HepG2 (cell line): ENCODE data around the gene STK36. TPM values are rescaled to one million over a fixed set of nuclear protein-coding genes. Genes with fewer than 3 reads are reported as not detected.

ENCODE experiments used
- ATAC-seq: fragments of 200-7000 bp; cut with Tn5 transposase; 3 replicates; pipeline ENCODE4 v1.9.1; 2020; ENCODE audit warnings: mild to moderate bottlenecking, moderate library complexity
- BruUV-seq: library from RNA; stranded (reverse); fragments of 400-500 nt; replicated peaks from 2 replicates; lab custom pipeline; 2021; lab: Mats Ljungman, UMichigan
- CTCF ChIA-PET: fragments of 300-600 bp; formaldehyde crosslinking; extraction: SDS; loops from one replicate; lab custom pipeline; 2021; ENCODE audit warnings: low total read pairs, inconsistent platforms, low intra/inter-chr PET ratio; lab: Yijun Ruan, JAX
- POLR2A ChIA-PET: fragments of 350-600 bp; sonication (Branson Sonifier 250); formaldehyde crosslinking; loops from one replicate; lab custom pipeline; 2020; ENCODE audit warnings: antibody characterized with exemption, inconsistent platforms; lab: Yijun Ruan, JAX
- DNase-seq: peaks from one replicate; pipeline ENCODE4 v3.0.0-alpha.2; 2015; ENCODE audit warnings: low spot score
- FAIRE-seq: peaks from 3 replicates; lab custom pipeline; 2011; peaks lifted over from hg19 to GRCh38; lab: Jason Lieb, UNC
- H2AFZ ChIP-seq: one replicate; pipeline ENCODE4 v1.6.1; 2011; ENCODE audit warnings: low read length, inconsistent platforms
- H3K27ac ChIP-seq: fragments of 300-600 bp; 3 replicates; pipeline ENCODE4 v1.8.0; 2011; ENCODE audit warnings: mixed run types, mild to moderate bottlenecking, mixed read lengths, low read length, inconsistent platforms; ENCODE audit not compliant: insufficient read depth; ENCODE audit errors: extremely low read length
- H3K27me3 ChIP-seq, 2 experiments: fragments of 200-600 bp in 1 of 2; 2 replicates in 1 of 2; 3 replicates in 1 of 2; pipeline versions ENCODE4 v1.6.0 to v1.8.0; 2011; ENCODE audit warnings: low read length in 2 of 2, mild to moderate bottlenecking in 2 of 2, moderate library complexity in 2 of 2, inconsistent platforms in 1 of 2; ENCODE audit not compliant: insufficient read depth in 2 of 2, control insufficient read depth in 1 of 2
- H3K36me3 ChIP-seq, 2 experiments: fragments of 200-600 bp in 1 of 2; replicated peaks in 1 of 2; 2 replicates in 1 of 2; 3 replicates in 1 of 2; pipeline versions ENCODE4 v1.5.1 to v1.8.0; 2011; ENCODE audit warnings: low read length in 2 of 2, inconsistent platforms in 1 of 2; ENCODE audit not compliant: insufficient read depth in 2 of 2, control insufficient read depth in 1 of 2
- H3K4me1 ChIP-seq: 2 replicates; pipeline ENCODE4 v1.5.1; 2012; ENCODE audit warnings: low read length, inconsistent platforms; ENCODE audit not compliant: insufficient read depth
- H3K4me2 ChIP-seq: 2 replicates; pipeline ENCODE4 v1.6.0; 2011; ENCODE audit warnings: low read depth, low read length, inconsistent platforms
- H3K4me3 ChIP-seq, 3 experiments: fragments of 200-600 bp in 1 of 3; sonication (generic), shearing (Covaris generic) in 1 of 3; replicated peaks in 1 of 3; 2 replicates each; pipeline ENCODE4 v1.5.1; 2011 to 2016; ENCODE audit warnings: low read length in 3 of 3, inconsistent platforms in 2 of 3, low read depth in 2 of 3, mild to moderate bottlenecking in 2 of 3, control low read depth in 1 of 3, mixed read lengths in 1 of 3; ENCODE audit not compliant: insufficient read depth in 1 of 3
- H3K79me2 ChIP-seq: one replicate; pipeline ENCODE4 v1.6.1; 2011; ENCODE audit warnings: low read length, inconsistent platforms; ENCODE audit not compliant: insufficient read depth
- H3K9ac ChIP-seq: 2 replicates; pipeline ENCODE4 v1.6.0; 2011; ENCODE audit warnings: mild to moderate bottlenecking, low read depth, low read length, inconsistent platforms; ENCODE audit not compliant: insufficient read depth
- H3K9me3 ChIP-seq: 2 replicates; pipeline ENCODE4 v1.5.1; 2012; ENCODE audit warnings: mild to moderate bottlenecking, low read length
- H4K20me1 ChIP-seq: 2 replicates; pipeline ENCODE4 v1.6.0; 2011; ENCODE audit warnings: inconsistent platforms, mild to moderate bottlenecking, low read length, moderate library complexity; ENCODE audit not compliant: insufficient read depth
- ARID2 ChIP-seq: sonication (generic); formaldehyde crosslinking; IDR thresholded peaks from 2 replicates; pipeline ENCODE4 v1.8.1; 2022; ENCODE audit warnings: mild to moderate bottlenecking, missing genetic modification reagents, borderline replicate concordance
- IKZF4 ChIP-seq: sonication (generic); formaldehyde crosslinking; IDR thresholded peaks from 2 replicates; pipeline ENCODE4 v1.5.1; 2020; ENCODE audit warnings: borderline replicate concordance, mild to moderate bottlenecking, low read depth, missing genetic modification reagents; ENCODE audit errors: not compliant biosample characterization
- RARA ChIP-seq: IDR thresholded peaks from 2 replicates; pipeline ENCODE4 v1.6.1; 2016; ENCODE audit warnings: missing genetic modification reagents, missing compliant biosample characterization
- ZMAT3 ChIP-seq: sonication (generic); formaldehyde crosslinking; conservative IDR thresholded peaks from 2 replicates; pipeline ENCODE4 v1.7.0; 2021; ENCODE audit warnings: missing genetic modification reagents
- ZNF407 ChIP-seq: sonication (generic); formaldehyde crosslinking; IDR thresholded peaks from one replicate; pipeline ENCODE4 v1.5.1; 2020; ENCODE audit warnings: mild to moderate bottlenecking, missing genetic modification reagents; ENCODE audit errors: not compliant biosample characterization
- ZNF607 ChIP-seq: sonication (generic); formaldehyde crosslinking; IDR thresholded peaks from 2 replicates; pipeline ENCODE4 v1.5.1; 2020; ENCODE audit warnings: missing genetic modification reagents, mild to moderate bottlenecking, borderline replicate concordance
- ZSCAN21 ChIP-seq: sonication (generic); formaldehyde crosslinking; IDR thresholded peaks from 2 replicates; pipeline ENCODE4 v1.8.0; 2022; ENCODE audit warnings: mild to moderate bottlenecking, missing genetic modification reagents, moderate library complexity, borderline replicate concordance
- WGBS: methylation state at CpG from one replicate; pipeline ENCODE4 v1.1.6; 2017; ENCODE audit warnings: low lambda C conversion rate; 5-methylcytosine and 5-hydroxymethylcytosine counted together
- in situ Hi-C: cut with HindIII; loops from 2 replicates; pipeline ENCODE4 v1.10.0; 2017; ENCODE audit warnings: low pct_unique_long_range_greater_than_20kb; ENCODE audit not compliant: extremely low pct_ligation_motif_present
- intact Hi-C: fragments of 100-400 bp; cut with micrococcal nuclease; formaldehyde crosslinking; loops from one replicate; pipeline ENCODE4 v1.10.0; 2022; ENCODE audit not compliant: unreplicated experiment
- polyA plus RNA-seq, 8 experiments: library from polyadenylated mRNA; depleted of rRNA in 3 of 8; stranded (reverse) in 7 of 8; unstranded in 1 of 8; fragments of >200 nt; fragmentation: Illumina TruSeq in 4 of 8; extraction: Trizol in 4 of 8; gene quantifications; 2 replicates each; pipeline versions ENCODE4 v1.2.1 to v1.2.3, GENCODE V29; 2011 to 2016; ENCODE audit warnings: low read depth in 4 of 8, missing spikeins in 1 of 8, mixed read lengths in 1 of 8; ENCODE audit not compliant: insufficient read depth in 1 of 8
- total RNA-seq, 5 experiments: library from RNA; depleted of rRNA; stranded (reverse); fragments of >200 nt; fragmentation: Illumina TruSeq; extraction: Trizol; gene quantifications; 2 replicates each; pipeline ENCODE4 v1.2.3, GENCODE V29; 2016; ENCODE audit warnings: low read depth in 1 of 5
- TF ChIP-seq, protein P1 (sequence below): sonication (generic); formaldehyde crosslinking; IDR thresholded peaks from 2 replicates; pipeline ENCODE4 v1.4.0; 2020; ENCODE audit warnings: low read depth, mild to moderate bottlenecking, missing genetic modification reagents
- TF ChIP-seq, protein P2 (sequence below): sonication (generic); formaldehyde crosslinking; conservative IDR thresholded peaks from 2 replicates; pipeline ENCODE4 v1.8.0; 2022; ENCODE audit warnings: missing genetic modification reagents

The STK36 gene
- total and polyA plus RNA-seq, 2 of the 13 experiments (the other 11 are each of a cell fraction or from before 2014, with no cell fraction given): 45.9 to 83.5 TPM

DNA sequence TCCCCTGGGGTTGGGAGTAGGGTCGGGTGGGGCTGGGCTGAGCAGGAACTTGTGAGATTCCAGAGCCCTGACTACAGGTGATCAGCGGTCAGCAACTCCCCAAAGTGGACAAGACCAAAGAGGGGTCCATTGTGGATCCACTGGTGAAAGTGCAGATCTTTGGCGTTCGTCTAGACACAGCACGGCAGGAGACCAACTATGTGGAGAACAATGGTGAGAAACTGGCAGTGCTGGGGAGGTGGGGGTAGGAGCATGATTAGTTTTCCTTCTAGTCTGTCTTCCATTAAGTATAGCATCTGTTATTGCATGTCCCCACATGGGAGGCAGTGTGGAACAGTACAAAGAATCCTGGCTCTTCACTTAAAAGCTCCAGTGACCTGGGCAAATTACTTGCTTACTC lies 36.2 kb upstream of the STK36 start:
- in situ Hi-C loops: no loop called here
- H3K79me2 ChIP-seq: no peaks in the 10 kb centered on the region
- ATAC-seq (no peak), FAIRE-seq (no peak)
- no peak overlapping the region for H3K9ac ChIP-seq
- WGBS: over 99% methylated on average over 5 of the region's 5 CpGs
- BruUV-seq: no TSS peak
- no peak overlapping the region for H2AFZ ChIP-seq
- H3K27ac ChIP-seq: no peak overlapping the region
- H3K36me3 ChIP-seq: peaks cover 28 to 45% of the 10 kb centered on the region in 2 experiments
- intact Hi-C loops: no loop called here
- no peaks in the 10 kb centered on the region for H3K9me3 ChIP-seq
- POLR2A ChIA-PET: no interaction called here
- no peaks in the 10 kb centered on the region for H3K4me1 ChIP-seq
- no peak overlapping the region for H3K4me2 ChIP-seq
- H4K20me1 ChIP-seq: no peaks in the 10 kb centered on the region
- CTCF ChIA-PET: no interaction called here
- TF ChIP-seq IKZF4 (no peak), ZSCAN21 (CRISPR knock-in tag) (no peak), ZNF407 (CRISPR knock-in tag) (no peak), RARA (CRISPR knock-in tag) (no peak), ZNF607 (CRISPR knock-in tag) (no peak), ARID2 (CRISPR knock-in tag) (no peak), ZMAT3 (CRISPR knock-in tag) (no peak)
- TF ChIP-seq, protein P1, sequence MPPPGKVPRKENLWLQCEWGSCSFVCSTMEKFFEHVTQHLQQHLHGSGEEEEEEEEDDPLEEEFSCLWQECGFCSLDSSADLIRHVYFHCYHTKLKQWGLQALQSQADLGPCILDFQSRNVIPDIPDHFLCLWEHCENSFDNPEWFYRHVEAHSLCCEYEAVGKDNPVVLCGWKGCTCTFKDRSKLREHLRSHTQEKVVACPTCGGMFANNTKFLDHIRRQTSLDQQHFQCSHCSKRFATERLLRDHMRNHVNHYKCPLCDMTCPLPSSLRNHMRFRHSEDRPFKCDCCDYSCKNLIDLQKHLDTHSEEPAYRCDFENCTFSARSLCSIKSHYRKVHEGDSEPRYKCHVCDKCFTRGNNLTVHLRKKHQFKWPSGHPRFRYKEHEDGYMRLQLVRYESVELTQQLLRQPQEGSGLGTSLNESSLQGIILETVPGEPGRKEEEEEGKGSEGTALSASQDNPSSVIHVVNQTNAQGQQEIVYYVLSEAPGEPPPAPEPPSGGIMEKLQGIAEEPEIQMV (CRISPR knock-in tag): no peak
- TF ChIP-seq, protein P2, sequence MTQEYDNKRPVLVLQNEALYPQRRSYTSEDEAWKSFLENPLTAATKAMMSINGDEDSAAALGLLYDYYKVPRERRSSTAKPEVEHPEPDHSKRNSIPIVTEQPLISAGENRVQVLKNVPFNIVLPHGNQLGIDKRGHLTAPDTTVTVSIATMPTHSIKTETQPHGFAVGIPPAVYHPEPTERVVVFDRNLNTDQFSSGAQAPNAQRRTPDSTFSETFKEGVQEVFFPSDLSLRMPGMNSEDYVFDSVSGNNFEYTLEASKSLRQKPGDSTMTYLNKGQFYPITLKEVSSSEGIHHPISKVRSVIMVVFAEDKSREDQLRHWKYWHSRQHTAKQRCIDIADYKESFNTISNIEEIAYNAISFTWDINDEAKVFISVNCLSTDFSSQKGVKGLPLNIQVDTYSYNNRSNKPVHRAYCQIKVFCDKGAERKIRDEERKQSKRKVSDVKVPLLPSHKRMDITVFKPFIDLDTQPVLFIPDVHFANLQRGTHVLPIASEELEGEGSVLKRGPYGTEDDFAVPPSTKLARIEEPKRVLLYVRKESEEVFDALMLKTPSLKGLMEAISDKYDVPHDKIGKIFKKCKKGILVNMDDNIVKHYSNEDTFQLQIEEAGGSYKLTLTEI (CRISPR knock-in tag): no peak
- TF ChIP-seq, all 625 proteins: peak for 0
- no peaks in the 10 kb centered on the region for H3K27me3 ChIP-seq
- H3K4me3 ChIP-seq: no peak overlapping the region
- no peak for DNase-seq
